ENCODE measurements around the gene HLA-A.

HLA-A gene

GRCh38 chr6:29945281-29945820, 3.0 kb downstream of the HLA-A start:
- TF ChIP-seq EZH2 (optimal IDR thresholded peaks at IDR 0.05; ENCODE audit: low read depth, low read length) (no peak), CTCF (IDR thresholded peaks at IDR 0.05; ENCODE audit: low read length) (no peak), EZH2phosphoT487 (IDR thresholded peaks at IDR 0.05; ENCODE audit: low read length) (no peak)
- H3F3A ChIP-seq (ENCODE audit: insufficient read depth, low read length) = peaks cover 7% of the 10 kb centered on the region; the same call in 1 of the 2 replicates
- H3K79me2 ChIP-seq (ENCODE audit: low read length) = peaks cover 20% of the 10 kb centered on the region
- no peaks in the 10 kb centered on the region for H4K20me1 ChIP-seq (ENCODE audit: insufficient read depth, low read length)
- H2AFZ ChIP-seq (ENCODE audit: low read length) = no peak overlapping the region
- no peaks in the 10 kb centered on the region for H3K27me3 ChIP-seq (replicated peaks; ENCODE audit: insufficient read depth, low read length)
- no peak overlapping the region for H3K27ac ChIP-seq (ENCODE audit: low read length)
- H3K36me3 ChIP-seq (replicated peaks; ENCODE audit: insufficient read depth, low read length) = no peaks in the 10 kb centered on the region
- H3K4me2 ChIP-seq (ENCODE audit: low read depth, low read length) = no peak overlapping the region
- H3K4me3 ChIP-seq (ENCODE audit: low read length) = no peak overlapping the region
- DNase-seq = no peak
- no peak overlapping the region for H3K9ac ChIP-seq (ENCODE audit: low read length)
- no peaks in the 10 kb centered on the region for H3K4me1 ChIP-seq (ENCODE audit: low read length)
- H3K9me2 ChIP-seq (replicated peaks; ENCODE audit: insufficient read depth, low read length) = no peaks in the 10 kb centered on the region
- no peaks in the 10 kb centered on the region for H3K9me3 ChIP-seq (replicated peaks; ENCODE audit: insufficient read depth, low read length)

- peaks cover 7% of the 10 kb centered on the region; the same call in 1 of the 2 replicates for H3F3A ChIP-seq (ENCODE audit: insufficient read depth, low read length)
- no peak overlapping the region for H3K4me2 ChIP-seq (ENCODE audit: low read depth, low read length)
- TF ChIP-seq EZH2phosphoT487 (IDR thresholded peaks at IDR 0.05; ENCODE audit: low read length) = no peak
- TF ChIP-seq EZH2 (optimal IDR thresholded peaks at IDR 0.05; ENCODE audit: low read depth, low read length) = no peak
- no peak for TF ChIP-seq CTCF (IDR thresholded peaks at IDR 0.05; ENCODE audit: low read length)
- no peaks in the 10 kb centered on the region for H3K4me1 ChIP-seq (ENCODE audit: low read length)
- H4K20me1 ChIP-seq (ENCODE audit: insufficient read depth, low read length) = no peaks in the 10 kb centered on the region
- H2AFZ ChIP-seq (ENCODE audit: low read length) = no peak overlapping the region
- no peak overlapping the region for H3K4me3 ChIP-seq (ENCODE audit: low read length)
- no peaks in the 10 kb centered on the region for H3K27me3 ChIP-seq (replicated peaks; ENCODE audit: insufficient read depth, low read length)
- no peaks in the 10 kb centered on the region for H3K36me3 ChIP-seq (replicated peaks; ENCODE audit: insufficient read depth, low read length)
- no peak for DNase-seq
- H3K79me2 ChIP-seq (ENCODE audit: low read length) = peaks cover 20% of the 10 kb centered on the region
- no peaks in the 10 kb centered on the region for H3K9me2 ChIP-seq (replicated peaks; ENCODE audit: insufficient read depth, low read length)
- no peak overlapping the region for H3K9ac ChIP-seq (ENCODE audit: low read length)
- H3K27ac ChIP-seq (ENCODE audit: low read length) = no peak overlapping the region
- no peaks in the 10 kb centered on the region for H3K9me3 ChIP-seq (replicated peaks; ENCODE audit: insufficient read depth, low read length)
These were observed 4.1 kb downstream of the HLA-A start for GRCh38 chr6:29946223-29947076.

GRCh38 chr6:29947077-29947980, 5.0 kb downstream of the HLA-A start:
- Histone ChIP-seq H3K9me2 (replicated peaks; ENCODE audit: insufficient read depth, low read length) (no peaks in the 10 kb centered on the region), H3F3A (ENCODE audit: insufficient read depth, low read length) (peaks cover 7% of the 10 kb centered on the region; the same call in 1 of the 2 replicates), H3K36me3 (replicated peaks; ENCODE audit: insufficient read depth, low read length) (no peaks in the 10 kb centered on the region), H3K4me2 (ENCODE audit: low read depth, low read length) (no peak overlapping the region), H3K79me2 (ENCODE audit: low read length) (peaks cover 16% of the 10 kb centered on the region), H2AFZ (ENCODE audit: low read length) (no peak overlapping the region), H3K4me3 (ENCODE audit: low read length) (no peak overlapping the region), H3K27ac (ENCODE audit: low read length) (no peak overlapping the region), H3K4me1 (ENCODE audit: low read length) (no peaks in the 10 kb centered on the region), H3K27me3 (replicated peaks; ENCODE audit: insufficient read depth, low read length) (no peaks in the 10 kb centered on the region), H3K9me3 (replicated peaks; ENCODE audit: insufficient read depth, low read length) (no peaks in the 10 kb centered on the region), H3K9ac (ENCODE audit: low read length) (no peak overlapping the region), H4K20me1 (ENCODE audit: insufficient read depth, low read length) (no peaks in the 10 kb centered on the region)
- no peak for DNase-seq
- no peak for TF ChIP-seq EZH2phosphoT487 (IDR thresholded peaks at IDR 0.05; ENCODE audit: low read length)
- TF ChIP-seq CTCF (IDR thresholded peaks at IDR 0.05; ENCODE audit: low read length) = no peak
- no peak for TF ChIP-seq EZH2 (optimal IDR thresholded peaks at IDR 0.05; ENCODE audit: low read depth, low read length)

Data from MM.1S (cell line).